Sigmoid colon (tissue), 4 donors: Measurements from ENCODE around the gene JMJD1C.

Source experiments
- CTCF ChIP-seq, 4 experiments: fragments of 450-650 bp in 3 of 4; fragments of 200-600 bp in 1 of 4; IDR thresholded peaks; one replicate each; pipeline ENCODE4 v1.5.1; 2016 to 2019; ENCODE audit warnings: antibody characterized with exemption in 4 of 4, mild to moderate bottlenecking in 3 of 4, moderate library complexity in 2 of 4
- POLR2A ChIP-seq, 2 donors: fragments of 450-650 bp; IDR thresholded peaks; one replicate each; pipeline ENCODE4 v1.6.1; 2016; ENCODE audit warnings: antibody characterized with exemption in 2 of 2, mild to moderate bottlenecking in 2 of 2, moderate library complexity in 2 of 2
- POLR2AphosphoS5 ChIP-seq, 4 donors: sonication (generic); formaldehyde crosslinking; IDR thresholded peaks; one replicate each; pipeline ENCODE4 v1.6.1; 2017; ENCODE audit warnings: antibody characterized with exemption in 4 of 4

- TF ChIP-seq CTCF (IDR thresholded peaks at IDR 0.05) (no peak), POLR2AphosphoS5 (IDR thresholded peaks at IDR 0.05) (no peak), POLR2A (IDR thresholded peaks at IDR 0.05) (no peak)
Observed at GRCh38 chr10:63502832-63503231, 37.1 kb upstream of the JMJD1C start.
